AG09319 (cell line): ENCODE measurements around the gene MED23.

Source experiments
- DNase-seq: peaks from one replicate; pipeline ENCODE4 v3.0.0-alpha.2; 2010; ENCODE audit warnings: low read depth; ENCODE audit errors: extremely low read depth
- TF ChIP-seq, protein P1 (sequence below): IDR thresholded peaks from 2 replicates; pipeline ENCODE4 v1.5.1; 2011; ENCODE audit warnings: low read depth, mild to moderate bottlenecking, inconsistent platforms, low read length, moderate library complexity

Gene MED23

DNA sequence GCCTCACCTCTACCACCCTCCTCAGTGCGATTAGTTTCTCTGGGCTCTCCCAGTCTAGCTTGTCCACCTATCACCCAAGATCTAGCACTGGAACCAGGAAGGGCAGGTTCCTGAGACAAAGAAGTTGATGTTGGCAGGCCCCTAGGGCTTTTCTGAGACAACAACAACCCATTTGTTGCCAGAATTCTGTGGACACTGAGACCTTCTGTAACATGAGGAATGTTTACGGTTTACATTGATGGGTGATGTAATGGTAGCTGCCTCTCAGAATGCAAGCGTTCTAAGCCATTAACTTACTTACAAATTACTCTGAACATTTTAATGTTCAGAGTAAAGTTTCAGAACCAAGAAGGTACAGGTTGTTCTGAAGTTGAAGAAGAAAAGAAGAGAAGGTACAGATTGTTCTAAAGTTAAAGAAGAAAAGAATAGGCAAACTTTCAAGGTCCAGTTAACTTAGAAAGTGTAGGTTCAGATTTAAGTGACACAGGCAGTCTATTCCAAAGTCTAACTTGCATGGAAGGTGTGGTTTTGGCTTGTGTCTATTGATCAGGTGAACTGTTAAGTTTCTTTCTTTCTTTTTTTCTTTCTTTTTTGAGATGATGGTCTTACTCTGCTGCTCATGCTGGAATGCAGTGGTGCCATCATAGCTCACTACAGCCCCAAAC is 3.7 kb upstream of the MED23 start:
- TF ChIP-seq, protein P1, sequence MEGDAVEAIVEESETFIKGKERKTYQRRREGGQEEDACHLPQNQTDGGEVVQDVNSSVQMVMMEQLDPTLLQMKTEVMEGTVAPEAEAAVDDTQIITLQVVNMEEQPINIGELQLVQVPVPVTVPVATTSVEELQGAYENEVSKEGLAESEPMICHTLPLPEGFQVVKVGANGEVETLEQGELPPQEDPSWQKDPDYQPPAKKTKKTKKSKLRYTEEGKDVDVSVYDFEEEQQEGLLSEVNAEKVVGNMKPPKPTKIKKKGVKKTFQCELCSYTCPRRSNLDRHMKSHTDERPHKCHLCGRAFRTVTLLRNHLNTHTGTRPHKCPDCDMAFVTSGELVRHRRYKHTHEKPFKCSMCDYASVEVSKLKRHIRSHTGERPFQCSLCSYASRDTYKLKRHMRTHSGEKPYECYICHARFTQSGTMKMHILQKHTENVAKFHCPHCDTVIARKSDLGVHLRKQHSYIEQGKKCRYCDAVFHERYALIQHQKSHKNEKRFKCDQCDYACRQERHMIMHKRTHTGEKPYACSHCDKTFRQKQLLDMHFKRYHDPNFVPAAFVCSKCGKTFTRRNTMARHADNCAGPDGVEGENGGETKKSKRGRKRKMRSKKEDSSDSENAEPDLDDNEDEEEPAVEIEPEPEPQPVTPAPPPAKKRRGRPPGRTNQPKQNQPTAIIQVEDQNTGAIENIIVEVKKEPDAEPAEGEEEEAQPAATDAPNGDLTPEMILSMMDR, result no peak
- DNase-seq, result no peak

DNA sequence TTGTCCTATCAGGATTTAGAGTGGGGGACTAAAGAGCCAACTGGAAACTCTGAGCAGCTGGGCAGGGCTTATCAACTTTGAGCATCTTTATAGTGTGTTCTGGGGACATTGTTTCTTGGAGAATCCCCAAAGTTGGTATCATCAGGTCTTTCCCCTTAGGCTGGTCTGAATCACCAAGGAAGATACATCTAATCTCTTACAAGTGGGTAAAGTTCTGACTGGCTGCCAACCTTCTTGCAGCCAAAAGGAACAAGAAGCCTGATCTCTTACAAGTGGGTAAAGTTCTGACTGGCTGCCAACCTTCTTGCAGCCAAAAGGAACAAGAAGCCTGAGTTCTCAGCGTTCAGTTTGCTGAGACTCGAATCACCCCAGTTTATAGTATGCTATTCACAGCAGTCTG is 1.6 kb upstream of the MED23 start:
- no peak for DNase-seq
- TF ChIP-seq, protein P1, result no peak

GRCh38 chr6:131628726-131629125 is 684 bp upstream of the MED23 start:
- TF ChIP-seq, protein P1, result no peak

DNA sequence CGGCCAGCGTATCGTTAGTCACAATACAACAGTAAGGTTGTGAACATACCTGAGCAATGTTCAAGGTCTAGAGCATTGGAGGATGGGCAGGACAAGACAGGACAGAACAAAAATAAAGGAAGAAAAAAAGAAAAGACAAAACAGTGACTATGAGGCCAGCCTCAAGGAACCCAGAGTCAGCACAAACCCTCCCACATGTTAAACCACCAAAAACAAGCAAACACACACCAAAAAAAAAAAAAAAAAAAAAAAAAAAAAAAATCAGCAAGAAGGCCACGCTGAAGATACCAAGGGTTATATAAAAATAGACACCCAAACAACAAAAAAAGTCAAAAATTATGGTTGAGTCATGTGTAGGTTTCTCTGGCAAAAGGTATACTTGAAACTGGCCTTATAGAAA is 12.8 kb downstream of the MED23 start:
- TF ChIP-seq, protein P1, result no peak
- DNase-seq, result no peak

More at GRCh38 chr6:131628726-131629125, 684 bp upstream of the MED23 start:
- no peak for DNase-seq

DNA sequence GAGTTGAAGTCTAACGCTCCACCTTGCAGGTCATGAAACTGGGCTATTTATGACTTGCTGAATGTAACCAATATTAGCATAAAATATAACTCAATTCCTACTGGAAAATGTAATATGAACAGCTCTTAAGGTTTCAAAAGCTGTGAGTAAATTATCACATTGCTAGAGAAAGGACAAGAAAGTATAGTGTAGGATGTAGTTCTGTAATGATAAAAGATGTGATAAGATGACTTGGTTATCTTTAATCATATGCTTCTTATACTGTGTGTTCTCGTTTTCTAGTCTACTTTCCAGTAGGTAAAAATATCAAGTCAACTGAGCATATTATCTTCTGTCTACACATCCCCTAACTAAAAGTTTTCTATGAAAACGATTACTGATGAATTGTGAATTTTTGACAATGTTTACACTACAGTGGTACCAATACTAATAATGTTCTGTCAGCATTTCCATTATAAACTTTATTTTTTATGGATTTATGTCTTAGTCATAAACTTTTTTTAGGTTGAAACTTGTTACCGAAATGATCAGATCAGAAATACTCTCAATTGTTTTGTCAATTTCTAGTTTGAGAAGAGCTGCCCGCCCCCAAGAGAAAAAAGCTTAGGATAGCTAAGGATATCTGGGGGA is 14.6 kb downstream of the MED23 start:
- DNase-seq, result no peak
- TF ChIP-seq, protein P1, result no peak

DNA sequence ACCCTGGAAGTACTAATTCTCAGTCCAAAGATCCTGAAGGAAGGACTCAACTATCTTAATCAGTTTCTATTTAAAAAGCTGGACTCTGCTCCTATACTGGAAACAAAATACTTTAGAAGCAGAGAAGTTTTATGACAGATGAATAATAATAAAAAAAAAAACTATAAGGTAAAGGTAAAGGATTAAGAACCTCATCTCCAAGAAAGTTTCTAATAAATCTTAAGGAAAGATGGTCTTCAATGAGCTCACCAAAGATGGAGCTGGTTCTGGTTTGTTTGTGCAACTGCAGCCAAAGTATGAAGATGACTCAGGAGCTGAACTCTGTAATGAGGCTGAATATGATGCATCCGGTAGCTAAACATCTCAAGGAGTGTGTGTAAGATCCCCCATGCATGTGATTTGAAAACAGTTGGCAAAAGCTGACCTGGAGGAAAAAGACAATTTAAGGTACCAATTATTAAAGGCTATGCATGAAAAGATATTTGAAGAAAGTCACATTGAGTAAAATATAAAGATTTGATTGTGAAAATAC is 25.2 kb downstream of the MED23 start:
- DNase-seq, result peak; percentile 48

GRCh38 chr6:131600716-131601115 is 27.3 kb downstream of the MED23 start:
- TF ChIP-seq, protein P1, result no peak

More for the DNA sequence above, 25.2 kb downstream of the MED23 start:
- TF ChIP-seq, protein P1, result no peak

More at GRCh38 chr6:131600716-131601115, 27.3 kb downstream of the MED23 start:
- DNase-seq, result no peak
